ENCODE results near the gene BMP8A. TPM values are rescaled to one million over a fixed set of nuclear protein-coding genes. Genes with fewer than 3 reads are reported as not detected.

The BMP8A gene
- total RNA-seq, 2 experiments from 2014 or later = 0.22 to 0.36 TPM

- Mint-ChIP-seq H3K4me3 (no peak overlapping the region), H3K27ac (no peak overlapping the region), H3K27me3 (no peaks in the 10 kb centered on the region), H3K9me3 (no peaks in the 10 kb centered on the region), H3K4me1 (ENCODE audit: low read depth) (peaks cover 4% of the 10 kb centered on the region), H3K36me3 (ENCODE audit: low read depth) (peaks cover 16% of the 10 kb centered on the region)
- no peak for TF ChIP-seq CTCF (IDR thresholded peaks at IDR 0.05)
- DNase-seq = no peak
- intact Hi-C loops (cut with micrococcal nuclease) = no loop called here
- CTCF ChIA-PET = interaction anchor here (0.9 kb wide), 1 partner anchor 111 kb away, joined by 3 read pairs; no protein-coding TSS in a partner anchor
- no peak for ATAC-seq
- POLR2A ChIA-PET = no interaction called here
Measured at GRCh38 chr1:39554277-39554676, 62.8 kb downstream of the BMP8A start.

- H3K4me3 Mint-ChIP-seq = no peak overlapping the region
- POLR2A ChIA-PET = interaction anchor here (1.5 to 7.8 kb wide), 2 partner anchors 9 to 13 kb away, joined by 3 to 86 read pairs; partner anchors contain the start of gene PABPC4
- DNase-seq = no peak
- H3K9me3 Mint-ChIP-seq = no peaks in the 10 kb centered on the region
- peaks cover 11% of the 10 kb centered on the region for H3K4me1 Mint-ChIP-seq (ENCODE audit: low read depth)
- H3K27ac Mint-ChIP-seq = peak overlapping the region; percentile 2
- no peaks in the 10 kb centered on the region for H3K27me3 Mint-ChIP-seq
- CTCF ChIA-PET = interaction anchor here (1.3 kb wide), 1 partner anchor 22 kb away, joined by 5 read pairs; no protein-coding TSS in a partner anchor
- H3K36me3 Mint-ChIP-seq (ENCODE audit: low read depth) = peaks cover 76% of the 10 kb centered on the region
- no peak for ATAC-seq
- intact Hi-C loops (cut with micrococcal nuclease) = no loop called here
- TF ChIP-seq CTCF (IDR thresholded peaks at IDR 0.05) = no peak
Measured at GRCh38 chr1:39561279-39561678, 69.8 kb downstream of the BMP8A start.

GRCh38 chr1:39562886-39563285, 71.5 kb downstream of the BMP8A start:
- DNase-seq (no peak), ATAC-seq (no peak)
- Mint-ChIP-seq H3K4me1 (ENCODE audit: low read depth) (peaks cover 13% of the 10 kb centered on the region), H3K4me3 (no peak overlapping the region), H3K27me3 (no peaks in the 10 kb centered on the region), H3K36me3 (ENCODE audit: low read depth) (peaks cover 90% of the 10 kb centered on the region), H3K27ac (peak overlapping the region; percentile 54), H3K9me3 (no peaks in the 10 kb centered on the region)
- intact Hi-C loops (cut with micrococcal nuclease) = no loop called here
- ChIA-PET CTCF (interaction anchor here (1.2 to 1.5 kb wide), 2 partner anchors 13 to 24 kb away, joined by 3 to 5 read pairs; no protein-coding TSS in a partner anchor), POLR2A (interaction anchor here (0.5 to 7.8 kb wide), 2 partner anchors 11 to 157 kb away, joined by 3 to 86 read pairs; partner anchors contain the start of gene PABPC4)
- no peak for TF ChIP-seq CTCF (IDR thresholded peaks at IDR 0.05)

GRCh38 chr1:39563669-39564068, 72.2 kb downstream of the BMP8A start:
- no peak for TF ChIP-seq CTCF (IDR thresholded peaks at IDR 0.05)
- CTCF ChIA-PET = interaction anchor here (1.0 to 1.5 kb wide), 3 partner anchors 12 to 42 kb away, joined by 3 to 5 read pairs (median 4); no protein-coding TSS in a partner anchor
- Mint-ChIP-seq H3K27ac (peak overlapping the region; percentile 9), H3K9me3 (no peaks in the 10 kb centered on the region), H3K4me3 (no peak overlapping the region), H3K36me3 (ENCODE audit: low read depth) (peaks cover 91% of the 10 kb centered on the region), H3K27me3 (no peaks in the 10 kb centered on the region), H3K4me1 (ENCODE audit: low read depth) (peaks cover 10% of the 10 kb centered on the region)
- POLR2A ChIA-PET = interaction anchor here (2.0 to 7.8 kb wide), 2 partner anchors 8 to 11 kb away, joined by 5 to 86 read pairs; partner anchors contain the start of gene PABPC4
- no peak for ATAC-seq
- intact Hi-C loops (cut with micrococcal nuclease) = no loop called here
- no peak for DNase-seq

GRCh38 chr1:39564340-39564739, 72.9 kb downstream of the BMP8A start:
- peaks cover 10% of the 10 kb centered on the region for H3K4me1 Mint-ChIP-seq (ENCODE audit: low read depth)
- no peak overlapping the region for H3K4me3 Mint-ChIP-seq
- no peaks in the 10 kb centered on the region for H3K27me3 Mint-ChIP-seq
- CTCF ChIA-PET = interaction anchor here (1.0 kb wide), 1 partner anchor 42 kb away, joined by 4 read pairs; no protein-coding TSS in a partner anchor
- no peak overlapping the region for H3K27ac Mint-ChIP-seq
- no peak for TF ChIP-seq CTCF (IDR thresholded peaks at IDR 0.05)
- no peak for ATAC-seq
- intact Hi-C loops (cut with micrococcal nuclease) = no loop called here
- DNase-seq = no peak
- no peaks in the 10 kb centered on the region for H3K9me3 Mint-ChIP-seq
- H3K36me3 Mint-ChIP-seq (ENCODE audit: low read depth) = peaks cover 91% of the 10 kb centered on the region
- POLR2A ChIA-PET = interaction anchor here (2.0 to 7.8 kb wide), 2 partner anchors 8 to 10 kb away, joined by 5 to 86 read pairs; partner anchors contain the start of gene PABPC4

Data from activated CD8-positive, alpha-beta T cell treated with anti-CD3 and anti-CD28 coated beads for 36 hours (primary cell).